ENCODE data around the gene FBXO11.
A peak's percentile ranks its signal among the peaks of the same experiment; 100 is the strongest.

FBXO11 gene

DNA sequence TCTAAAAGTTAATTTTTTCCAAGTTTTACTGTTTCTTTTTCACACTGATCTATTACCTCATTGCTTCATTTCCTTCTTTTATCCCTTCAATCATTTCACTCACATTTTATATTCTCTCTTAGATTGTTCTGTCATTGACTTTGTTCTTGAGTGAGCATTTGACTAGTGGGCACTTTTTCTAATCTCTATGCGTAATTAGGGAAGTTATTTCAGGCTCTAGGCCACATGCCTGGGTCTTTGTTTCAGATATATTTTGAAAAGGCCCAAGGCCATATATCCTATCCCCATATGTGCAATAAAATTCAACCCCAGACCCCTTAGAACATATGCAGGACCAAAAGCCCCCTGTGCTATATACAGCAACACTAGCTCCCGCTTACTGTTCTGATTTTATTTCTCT, 62.1 kb downstream of the FBXO11 start:
- no peak for DNase-seq

DNA sequence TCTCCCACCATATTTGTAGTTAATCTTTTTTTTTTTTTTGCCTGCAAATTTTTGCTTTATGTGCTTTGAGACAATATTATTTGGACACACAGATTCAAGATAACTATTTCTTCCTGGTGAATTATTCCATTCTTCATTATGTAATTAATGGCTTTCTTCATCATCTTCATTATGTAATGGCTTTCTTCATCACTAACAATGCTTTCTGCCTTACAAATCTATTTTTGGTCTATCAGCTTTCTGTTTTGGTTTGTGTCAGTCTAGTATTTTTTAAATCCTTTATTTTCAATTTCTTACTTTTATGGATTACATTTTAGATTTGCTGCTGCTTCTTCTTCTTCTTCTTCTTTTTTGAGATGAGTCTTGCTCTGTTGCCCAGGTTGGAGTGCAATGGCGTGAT, 62.9 kb downstream of the FBXO11 start:
- no peak for DNase-seq

DNA sequence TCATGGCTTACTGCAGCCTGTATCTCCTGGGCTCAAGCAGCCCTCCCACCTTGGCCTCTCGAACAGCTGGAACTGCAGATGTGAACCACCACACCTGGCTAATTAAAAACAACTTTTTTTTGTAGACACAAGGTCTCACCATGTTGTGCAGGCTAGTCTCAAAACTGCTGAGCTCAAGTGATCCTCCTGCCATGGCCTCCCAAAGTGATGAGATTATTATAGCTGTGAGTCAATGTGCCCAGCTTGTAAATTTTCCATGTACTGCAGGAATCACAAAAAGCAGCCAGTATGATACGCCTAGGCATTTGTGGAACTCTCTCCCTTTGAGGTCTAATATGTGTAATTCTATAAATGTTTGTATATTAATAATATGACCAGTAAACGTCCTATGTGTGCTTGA, 63.5 kb downstream of the FBXO11 start:
- no peak for DNase-seq

DNA sequence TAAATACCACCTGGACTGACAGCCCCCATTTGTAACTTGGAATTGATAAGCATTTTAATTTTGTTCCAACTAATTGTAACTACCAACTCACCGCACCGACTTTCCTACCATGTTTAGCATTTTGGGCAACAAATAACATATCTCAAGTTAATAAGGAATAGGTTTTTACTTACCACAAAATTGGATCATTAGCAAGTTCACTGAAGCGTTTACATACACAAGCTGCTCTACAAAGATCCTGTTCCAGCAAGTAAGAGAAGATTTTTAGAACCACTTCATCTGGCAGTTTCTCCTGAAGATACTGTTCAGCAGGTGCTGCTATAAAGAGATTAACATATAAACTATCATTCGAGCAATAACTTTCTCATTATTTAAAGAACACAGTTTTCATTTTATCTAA, 67.6 kb downstream of the FBXO11 start:
- no peak for DNase-seq

DNA sequence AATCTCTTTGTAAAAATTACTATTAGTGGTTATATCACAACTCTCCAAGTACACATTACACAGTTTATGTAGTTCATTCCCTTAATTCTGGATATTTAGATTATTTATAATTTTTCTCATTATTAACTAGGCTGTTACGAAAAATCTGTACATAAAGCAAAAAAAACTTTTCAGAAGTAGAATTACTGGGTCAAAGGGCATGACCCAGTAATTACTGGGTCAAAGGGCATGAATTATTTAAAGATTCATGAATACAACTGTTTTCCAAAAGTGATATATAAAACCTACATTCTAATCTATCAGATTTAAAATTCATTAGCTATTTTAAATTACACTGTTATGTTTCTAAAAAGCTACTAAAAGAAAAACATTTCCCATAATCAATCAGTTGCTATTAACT, 68.0 kb downstream of the FBXO11 start:
- no peak for DNase-seq

DNA sequence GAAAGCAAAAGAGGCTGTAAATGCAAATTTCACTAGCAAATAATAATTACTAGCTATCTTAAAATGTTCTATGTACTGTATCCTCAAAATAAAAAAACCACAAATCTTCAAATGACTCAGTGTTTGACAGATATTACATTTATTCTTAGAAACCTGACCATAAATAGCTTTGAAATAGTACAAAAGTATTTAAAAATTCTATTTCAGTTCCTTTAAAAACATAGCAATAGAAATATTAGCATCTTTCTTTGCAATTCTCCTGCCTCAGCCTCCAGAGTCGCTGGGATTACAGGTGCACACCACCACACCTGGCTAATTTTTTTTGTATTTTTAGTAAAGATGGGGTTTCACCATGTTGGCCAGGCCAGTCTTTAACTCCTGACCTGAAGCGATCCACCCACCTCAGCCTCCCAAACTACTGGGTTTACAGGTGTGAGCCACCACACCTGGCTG, 72.8 kb downstream of the FBXO11 start:
- no peak for DNase-seq

DNA sequence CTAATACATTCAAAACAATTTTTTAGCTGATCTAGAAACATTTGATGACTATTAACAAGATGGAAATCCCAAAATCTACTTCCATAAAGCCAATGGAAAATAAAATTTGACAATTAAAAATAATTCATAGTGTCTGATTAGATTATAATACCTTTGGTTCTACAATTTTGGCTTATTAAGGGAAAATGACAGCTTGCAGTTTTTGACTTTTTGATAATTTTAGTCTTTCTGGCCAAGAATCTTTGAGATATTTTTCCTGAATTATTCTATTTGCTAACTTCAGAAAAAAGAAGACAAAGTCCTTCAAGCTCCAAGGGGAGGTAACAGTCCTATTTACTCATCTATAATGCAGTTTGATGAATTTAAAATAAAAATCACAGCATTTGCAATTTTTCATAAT, 83.8 kb downstream of the FBXO11 start:
- no peak for DNase-seq

DNA sequence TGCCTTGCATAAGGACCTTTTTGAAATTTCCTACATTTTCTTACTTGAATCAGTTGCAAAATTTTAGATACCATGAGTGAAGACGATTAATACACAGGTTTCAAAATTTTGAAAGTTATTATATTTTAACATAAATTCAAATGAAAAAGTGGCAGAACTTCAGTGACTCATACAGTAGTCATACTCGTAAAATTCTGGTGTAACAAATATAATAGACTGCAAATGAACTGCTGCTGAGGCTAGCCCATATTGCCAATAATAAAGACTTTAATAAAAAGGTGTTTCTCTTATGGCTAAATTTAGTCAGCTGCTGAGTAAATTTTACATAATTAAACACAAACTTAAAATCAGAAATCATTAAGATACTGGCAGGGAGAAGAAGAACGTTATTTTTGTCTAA, 86.5 kb downstream of the FBXO11 start:
- DNase-seq: no peak

DNA sequence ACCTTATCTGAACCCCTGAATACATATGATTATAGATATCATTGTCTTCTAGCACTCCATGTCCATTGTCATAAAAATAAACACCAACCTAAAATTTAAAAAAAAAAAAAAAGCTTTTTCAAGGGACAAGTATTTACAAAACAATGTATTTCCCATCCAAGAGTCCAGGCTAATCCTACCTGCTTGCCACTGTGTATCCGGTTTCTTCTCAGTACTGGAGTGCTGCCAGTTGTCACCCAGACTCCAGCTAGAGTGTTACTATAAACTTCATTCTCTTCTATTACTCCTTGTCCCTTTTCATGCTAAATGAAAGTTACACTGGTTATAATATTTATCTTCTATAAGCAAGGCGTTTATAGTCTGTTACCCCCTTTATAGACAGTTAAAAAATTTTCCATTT, 87.5 kb downstream of the FBXO11 start:
- DNase-seq: no peak

DNA sequence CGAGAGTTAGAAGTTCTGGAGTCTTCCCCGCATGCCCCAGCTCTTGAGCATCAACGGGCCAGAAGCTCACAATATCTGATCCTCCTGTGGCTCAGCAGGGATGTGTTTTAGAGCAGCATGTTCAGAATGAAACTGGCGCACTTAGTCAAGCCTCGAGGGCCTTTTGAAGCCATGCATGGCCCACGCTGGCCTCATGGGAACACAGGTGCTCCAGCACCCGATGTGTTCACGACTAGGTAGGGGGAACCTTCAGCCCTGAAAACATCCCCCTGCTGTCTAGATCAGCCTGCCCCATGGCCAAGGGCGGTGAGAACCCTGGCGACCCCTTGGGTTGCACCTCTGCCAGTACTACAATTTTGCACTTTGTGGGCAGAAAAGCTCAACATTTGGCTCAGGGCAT, 90.5 kb downstream of the FBXO11 start:
- DNase-seq: no peak

DNA sequence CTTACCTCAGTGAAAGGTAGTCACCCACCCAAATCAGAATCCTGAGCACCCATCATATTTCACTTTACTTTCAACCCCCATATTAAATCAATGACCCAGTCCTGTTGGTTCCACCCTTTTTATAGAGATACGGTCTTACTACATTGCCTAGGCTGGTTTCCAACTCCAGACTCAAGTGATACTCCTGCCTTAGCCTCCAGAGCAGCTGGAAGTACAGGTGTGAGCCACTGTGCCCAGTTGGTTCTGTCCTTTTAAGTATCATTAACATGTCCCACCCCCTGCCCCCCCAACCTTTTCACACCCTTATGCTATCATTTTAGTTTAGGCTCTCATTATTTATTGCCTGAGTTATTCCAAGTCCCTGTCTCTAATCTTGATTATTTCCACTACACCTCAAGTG, 94.6 kb downstream of the FBXO11 start:
- DNase-seq: no peak

DNA sequence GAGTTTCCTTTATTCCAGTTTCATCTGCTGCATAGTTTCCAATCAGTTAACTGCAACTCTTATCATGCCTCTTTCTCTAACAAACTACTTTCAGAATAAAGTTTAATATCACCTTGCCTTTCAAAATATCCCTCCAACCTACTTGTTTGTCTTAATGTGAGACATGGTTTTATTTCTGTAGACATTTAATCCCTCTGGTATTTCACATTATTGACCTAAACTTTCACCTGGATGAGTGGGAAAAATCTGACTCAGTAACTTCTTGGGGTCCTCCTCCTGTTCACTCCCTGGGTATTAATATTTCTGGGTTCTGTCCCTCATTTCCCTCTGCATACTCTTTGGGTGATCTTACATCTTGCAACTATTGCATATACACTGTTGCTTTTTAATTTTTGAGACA, 95.4 kb downstream of the FBXO11 start:
- DNase-seq: no peak

DNA sequence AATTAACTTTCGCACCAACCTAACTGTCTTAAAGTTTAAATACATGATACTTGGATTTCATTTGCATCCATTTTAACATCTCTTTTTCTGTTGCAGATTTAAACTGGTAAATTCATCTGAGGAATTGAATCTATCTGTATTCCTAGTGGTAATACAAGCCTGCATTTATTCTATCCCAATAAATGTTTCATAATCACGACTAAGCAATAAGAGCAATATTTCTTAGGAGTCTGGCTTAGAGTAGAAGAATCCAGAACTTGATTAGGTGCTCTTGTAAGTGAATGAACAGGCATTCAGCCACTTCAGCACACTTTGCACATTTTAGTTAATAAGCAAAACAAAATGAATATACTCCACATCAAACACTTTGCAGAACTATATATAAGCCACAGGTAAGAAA, 96.4 kb downstream of the FBXO11 start:
- DNase-seq: no peak

DNA sequence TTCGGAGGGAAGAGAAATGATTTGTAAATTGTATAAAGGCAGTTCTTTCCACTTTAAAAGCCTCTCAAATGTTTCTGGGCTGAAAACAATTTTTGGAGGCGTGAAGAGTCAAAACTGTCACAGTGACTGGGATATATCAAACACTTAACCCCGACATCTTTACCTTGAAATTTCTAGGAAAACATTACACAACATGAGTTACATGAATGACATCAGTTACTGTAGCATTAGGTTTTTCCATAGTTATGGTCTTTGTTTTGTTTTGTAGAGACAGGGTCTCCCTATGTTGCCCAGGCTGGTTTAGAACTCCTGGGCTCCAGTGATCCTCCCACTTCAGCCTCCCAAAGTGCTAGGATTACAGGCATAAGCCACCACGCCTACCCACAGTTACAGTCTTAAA, 97.7 kb downstream of the FBXO11 start:
- no peak for DNase-seq

DNA sequence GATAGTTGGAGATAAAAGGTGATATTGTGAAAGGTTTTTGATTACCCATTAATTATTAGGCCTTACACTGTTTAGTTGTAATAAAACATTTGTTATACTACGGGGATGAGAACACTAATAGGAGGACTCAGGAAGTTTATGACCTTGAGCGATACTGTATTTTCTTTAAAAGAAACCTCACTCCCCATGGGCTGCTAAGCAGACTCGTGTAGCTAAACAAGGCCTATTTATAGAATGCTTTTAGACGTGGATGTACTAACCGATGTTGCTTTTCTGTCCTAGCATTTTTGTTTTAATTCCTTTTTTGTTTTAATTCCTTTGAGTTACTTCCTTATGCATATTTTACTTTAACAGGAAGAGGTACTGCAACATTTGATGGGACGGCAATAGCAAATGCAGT, 100.4 kb downstream of the FBXO11 start:
- no peak for DNase-seq

DNA sequence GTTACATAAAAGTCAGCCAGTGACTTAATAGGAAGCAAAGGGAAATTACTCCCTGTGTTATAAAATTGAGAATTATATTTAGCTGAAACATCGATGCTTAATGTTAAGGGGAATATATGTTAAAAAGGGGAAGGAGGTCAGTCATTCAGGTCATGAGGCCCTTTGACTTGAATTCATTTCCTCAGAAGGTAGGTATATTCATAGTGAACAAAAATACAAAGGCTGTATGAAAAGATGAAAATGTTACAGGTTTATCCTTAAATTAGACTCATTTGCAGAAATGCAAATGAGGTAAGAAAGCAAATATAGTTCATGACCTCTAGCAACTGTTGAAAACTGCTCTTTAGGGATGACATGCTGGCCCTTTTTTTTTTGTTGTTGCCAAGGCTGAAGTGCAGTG, 102.5 kb downstream of the FBXO11 start:
- no peak for DNase-seq

DNA sequence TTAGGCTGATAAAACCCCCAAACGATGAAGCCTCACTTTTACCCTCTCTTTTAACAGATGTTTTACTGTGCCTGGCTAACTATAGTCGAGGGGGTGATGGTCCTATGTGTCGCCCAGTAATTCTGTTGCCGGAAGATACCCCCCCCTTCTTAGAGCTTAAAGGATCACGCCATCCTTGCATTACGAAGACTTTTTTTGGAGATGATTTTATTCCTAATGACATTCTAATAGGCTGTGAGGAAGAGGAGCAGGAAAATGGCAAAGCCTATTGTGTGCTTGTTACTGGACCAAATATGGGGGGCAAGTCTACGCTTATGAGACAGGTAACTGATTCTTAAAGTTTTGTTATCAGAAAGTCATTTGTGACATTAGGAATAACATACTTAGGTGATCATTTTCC, 102.9 kb downstream of the FBXO11 start:
- DNase-seq: no peak

DNA sequence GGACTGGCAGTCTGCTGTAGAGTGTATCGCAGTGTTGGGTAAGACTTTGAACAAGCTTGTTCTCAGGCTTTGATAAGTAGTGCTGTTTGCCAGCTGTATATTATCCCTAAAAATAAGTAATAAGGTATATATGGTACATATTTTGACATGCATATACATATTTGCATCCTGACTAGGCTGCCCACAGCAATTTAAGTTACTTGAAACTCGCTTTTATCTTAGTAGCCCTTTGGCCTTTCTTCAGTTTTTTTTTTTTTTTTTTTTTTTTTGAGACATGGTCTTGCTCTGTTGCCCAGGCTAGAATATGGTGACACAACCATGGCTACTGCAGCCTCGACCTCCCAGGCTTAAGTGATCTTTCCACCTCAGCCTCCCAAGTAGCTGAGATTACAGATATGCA, 105.2 kb downstream of the FBXO11 start:
- no peak for DNase-seq

DNA sequence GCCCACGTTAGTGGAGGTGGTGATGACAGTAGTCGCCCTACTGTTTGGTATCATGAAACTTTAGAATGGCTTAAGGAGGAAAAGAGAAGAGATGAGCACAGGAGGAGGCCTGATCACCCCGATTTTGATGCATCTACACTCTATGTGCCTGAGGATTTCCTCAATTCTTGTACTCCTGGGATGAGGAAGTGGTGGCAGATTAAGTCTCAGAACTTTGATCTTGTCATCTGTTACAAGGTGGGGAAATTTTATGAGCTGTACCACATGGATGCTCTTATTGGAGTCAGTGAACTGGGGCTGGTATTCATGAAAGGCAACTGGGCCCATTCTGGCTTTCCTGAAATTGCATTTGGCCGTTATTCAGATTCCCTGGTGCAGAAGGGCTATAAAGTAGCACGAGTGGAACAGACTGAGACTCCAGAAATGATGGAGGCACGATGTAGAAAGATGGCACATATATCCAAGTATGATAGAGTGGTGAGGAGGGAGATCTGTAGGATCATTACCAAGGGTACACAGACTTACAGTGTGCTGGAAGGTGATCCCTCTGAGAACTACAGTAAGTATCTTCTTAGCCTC, 107.2 kb downstream of the FBXO11 start:
- DNase-seq: no peak

DNA sequence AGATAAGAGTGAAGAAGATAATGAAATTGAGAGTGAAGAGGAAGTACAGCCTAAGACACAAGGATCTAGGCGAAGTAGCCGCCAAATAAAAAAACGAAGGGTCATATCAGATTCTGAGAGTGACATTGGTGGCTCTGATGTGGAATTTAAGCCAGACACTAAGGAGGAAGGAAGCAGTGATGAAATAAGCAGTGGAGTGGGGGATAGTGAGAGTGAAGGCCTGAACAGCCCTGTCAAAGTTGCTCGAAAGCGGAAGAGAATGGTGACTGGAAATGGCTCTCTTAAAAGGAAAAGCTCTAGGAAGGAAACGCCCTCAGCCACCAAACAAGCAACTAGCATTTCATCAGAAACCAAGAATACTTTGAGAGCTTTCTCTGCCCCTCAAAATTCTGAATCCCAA, 107.7 kb downstream of the FBXO11 start:
- no peak for DNase-seq

DNA sequence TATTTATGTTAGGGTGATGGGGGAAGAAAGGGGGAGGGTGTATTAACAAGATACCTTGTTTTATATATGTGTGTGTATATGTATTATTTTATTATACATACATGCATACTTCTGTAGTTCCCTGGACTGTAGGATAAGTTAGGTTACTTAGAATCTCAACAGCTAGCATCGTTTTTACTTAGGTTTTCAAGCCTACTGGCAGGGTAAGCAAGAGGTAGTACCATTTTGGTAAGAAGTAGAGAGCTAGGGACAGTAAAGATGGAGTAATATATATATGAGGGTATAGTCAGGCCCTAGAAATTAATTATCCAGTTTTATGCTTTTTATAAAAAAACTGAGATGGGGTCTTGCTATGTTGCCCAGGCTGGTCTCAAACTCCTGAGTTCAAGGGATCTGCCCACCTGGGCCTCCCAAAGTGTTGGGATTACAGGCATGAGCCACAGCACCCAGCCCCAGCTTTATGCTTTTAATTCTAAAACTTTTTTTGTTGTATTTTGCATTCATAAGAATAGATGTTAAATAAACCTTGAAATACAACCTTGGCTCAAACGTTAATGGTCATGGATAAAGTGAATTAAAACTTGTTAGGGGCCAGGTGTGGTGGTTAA, 110.1 kb downstream of the FBXO11 start:
- no peak for DNase-seq

DNA sequence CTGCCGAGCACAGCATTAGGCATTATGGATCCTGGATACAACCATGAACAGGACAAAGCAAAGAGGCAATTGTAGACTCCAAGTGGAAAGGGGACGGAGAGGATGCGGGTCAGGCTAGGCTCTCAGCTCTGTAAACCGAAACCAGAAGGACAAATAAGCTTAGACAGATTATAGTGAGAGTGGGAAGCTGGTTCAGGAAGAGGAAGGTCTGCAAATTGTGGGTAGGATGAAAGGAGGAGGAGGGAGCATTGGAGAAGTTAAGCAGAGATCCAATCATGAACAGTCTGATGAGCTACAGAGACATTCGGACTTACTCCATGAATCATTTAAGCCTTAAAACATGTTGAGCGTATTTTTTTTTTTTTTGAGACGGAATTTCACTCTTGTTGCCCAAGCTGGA, 120.3 kb downstream of the FBXO11 start:
- DNase-seq: no peak

DNA sequence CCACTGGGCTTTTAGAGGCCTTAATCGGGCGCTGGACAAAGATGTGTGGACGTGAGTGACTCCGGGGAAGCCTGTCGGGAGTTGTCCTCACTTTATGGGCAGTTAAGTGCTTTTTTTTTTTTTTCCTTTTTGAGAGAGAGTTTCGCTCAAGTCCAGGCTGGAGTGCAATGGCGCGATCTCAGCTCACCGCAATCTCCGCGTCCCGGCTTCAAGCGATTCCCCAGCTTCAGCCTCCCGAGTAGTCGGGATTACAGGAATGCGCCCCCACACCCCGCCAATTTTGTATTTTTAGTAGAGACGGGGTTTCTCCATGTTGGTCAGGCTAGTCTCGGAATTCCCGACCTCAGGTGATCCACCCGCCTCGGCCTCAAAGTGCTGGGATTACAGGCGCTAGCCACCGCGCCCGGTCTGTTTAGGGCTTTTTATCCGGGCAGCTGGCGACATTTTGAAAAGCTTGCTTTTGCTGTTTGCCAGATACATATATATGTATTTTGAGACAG, 121.9 kb downstream of the FBXO11 start:
- DNase-seq: no peak

DNA sequence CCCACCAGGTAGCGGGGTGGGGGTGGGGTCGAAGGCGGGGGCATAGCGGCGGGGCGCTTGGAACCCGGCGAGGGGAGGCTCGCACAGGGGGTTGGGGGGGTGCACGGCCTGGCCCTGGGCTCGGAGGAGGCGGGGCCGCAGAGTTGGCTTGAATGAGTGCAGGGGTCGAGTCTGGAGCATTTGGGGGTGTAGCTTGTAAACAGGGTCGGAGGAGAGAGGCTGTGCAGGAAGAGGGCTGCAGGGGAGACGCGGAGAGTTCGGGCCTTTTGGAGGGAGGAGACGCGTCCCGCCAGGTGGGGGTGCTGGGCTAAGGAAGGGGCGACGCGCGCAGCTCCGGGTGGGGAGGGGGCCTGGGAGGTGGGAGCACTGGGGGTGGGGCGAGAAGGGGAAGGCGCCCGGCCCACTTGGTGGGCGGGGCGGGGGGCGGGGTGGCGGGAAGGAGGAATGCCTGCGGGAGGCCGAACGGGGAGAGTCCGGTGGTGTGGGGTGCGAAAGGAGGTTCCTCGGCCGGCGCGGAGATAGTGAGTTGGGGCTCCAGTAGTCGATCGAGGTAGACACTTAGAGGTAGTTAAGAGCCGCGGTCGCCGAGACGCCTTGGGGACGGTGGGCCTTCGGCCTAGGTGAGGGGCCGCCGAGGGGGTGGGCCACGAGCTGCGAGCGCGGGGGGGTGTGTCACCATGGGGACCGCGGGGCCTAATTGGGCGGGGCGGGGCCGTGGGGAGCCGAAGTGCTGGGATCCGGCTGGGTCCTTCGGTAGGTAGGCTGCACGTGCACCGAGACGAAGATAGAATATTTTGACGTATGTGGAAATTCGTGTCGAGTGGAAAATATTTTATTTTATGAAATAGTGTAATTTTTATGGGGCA, 122.6 kb downstream of the FBXO11 start:
- peak; percentile 44 for DNase-seq
